ENCODE measurements around the gene SERTAD1.

- TF ChIP-seq CTCF (IDR thresholded peaks at IDR 0.05; ENCODE audit: control extremely low read depth in 1 of 3, insufficient read depth in 1 of 3, low read depth in 1 of 3, low read length in 3 of 3): no peak
- TF ChIP-seq SP1 (IDR thresholded peaks at IDR 0.05; ENCODE audit: low read depth, low read length): no peak
- TF ChIP-seq TEAD4 (IDR thresholded peaks at IDR 0.05; ENCODE audit: low read depth, low read length): no peak
- TF ChIP-seq JUND (IDR thresholded peaks at IDR 0.05; ENCODE audit: low read length): no peak
- TF ChIP-seq POLR2AphosphoS5 (IDR thresholded peaks at IDR 0.05; ENCODE audit: low read depth, low read length): no peak
- no peak for TF ChIP-seq EZH2 (IDR thresholded peaks at IDR 0.05; ENCODE audit: low read depth, low read length, severe bottlenecking)
These were observed 51.7 kb downstream of the SERTAD1 start for GRCh38 chr19:40374084-40374483.
